ENCODE data around the gene LY86. TPM values are rescaled to one million over a fixed set of nuclear protein-coding genes. Genes with fewer than 3 reads are reported as not detected.
A peak's percentile ranks its signal among the peaks of the same experiment; 100 is the strongest.

LY86 gene
- not detected in 2 replicates for total RNA-seq (2014; rRNA removed; shearing (Covaris generic); ENCODE audit: low replicate concordance)

DNA sequence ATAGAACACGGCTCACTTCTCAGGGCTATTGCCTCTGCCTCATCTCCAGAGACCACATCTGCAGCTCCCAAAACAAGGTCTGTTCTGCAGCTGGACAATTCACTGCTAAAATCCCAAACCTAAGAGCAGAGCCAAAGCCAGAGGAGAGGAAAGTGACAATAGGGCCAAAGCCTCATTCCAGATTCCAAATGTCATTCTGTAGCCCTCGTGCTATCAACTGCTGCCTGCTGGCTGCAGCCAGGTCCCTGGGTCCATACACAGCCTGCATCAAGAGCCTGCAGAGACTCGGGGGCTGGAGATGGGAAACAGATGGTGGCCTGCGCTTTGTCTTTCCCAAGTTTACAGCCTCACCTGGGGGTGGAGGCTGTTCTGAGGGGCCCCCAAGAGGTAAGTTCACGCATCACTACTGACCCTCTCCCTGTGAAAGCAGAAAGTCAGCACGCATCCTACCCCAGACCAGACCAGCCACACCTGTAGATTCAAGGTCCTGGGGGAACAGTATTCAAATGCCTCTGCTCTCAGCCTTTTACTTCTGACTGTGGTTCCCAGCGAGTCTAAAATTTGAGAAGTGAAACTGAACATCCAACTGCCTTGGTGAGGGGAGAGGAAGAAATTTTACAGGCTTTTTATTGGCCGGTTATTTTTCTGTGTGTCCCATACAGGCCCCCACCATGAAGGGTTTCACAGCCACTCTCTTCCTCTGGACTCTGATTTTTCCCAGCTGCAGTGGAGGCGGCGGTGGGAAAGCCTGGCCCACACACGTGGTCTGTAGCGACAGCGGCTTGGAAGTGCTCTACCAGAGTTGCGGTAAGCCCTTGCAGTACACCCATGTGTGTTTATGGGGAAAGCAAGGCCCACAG lies at the start of gene LY86:
TSS of gene LY86 (plus strand) at position 657 of the 860 bp plus-strand sequence. CDS start at position 672, 15 bp downstream.
- no peaks in the 10 kb centered on the region for H3K27me3 ChIP-seq
- no peaks in the 10 kb centered on the region for H3K36me3 ChIP-seq
- DNase-seq, result no peak
- no peak within 1 kb of the TSS for H3K4me3 ChIP-seq
- H3K9me3 ChIP-seq, result no peaks in the 10 kb centered on the region

DNA sequence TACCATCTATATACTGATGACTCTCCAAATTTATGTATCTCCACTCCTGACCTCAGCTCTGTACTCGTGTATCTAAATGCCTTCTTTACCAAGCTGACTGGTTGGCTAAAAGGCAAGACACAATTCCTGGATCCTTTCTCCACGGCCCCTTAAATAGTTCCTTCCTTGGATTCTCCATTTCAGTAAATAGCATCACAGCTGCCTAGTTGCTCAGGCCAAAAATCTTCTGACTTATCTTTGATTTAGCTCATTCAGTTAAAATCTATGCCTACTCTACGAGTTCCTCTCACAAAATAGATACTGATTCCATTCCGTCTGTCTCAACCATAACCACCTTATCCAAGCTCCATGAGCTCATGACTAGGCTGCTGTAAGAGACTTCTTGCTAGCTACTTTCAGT lies 49.5 kb upstream of the LY86 start:
- no peak for DNase-seq

DNA sequence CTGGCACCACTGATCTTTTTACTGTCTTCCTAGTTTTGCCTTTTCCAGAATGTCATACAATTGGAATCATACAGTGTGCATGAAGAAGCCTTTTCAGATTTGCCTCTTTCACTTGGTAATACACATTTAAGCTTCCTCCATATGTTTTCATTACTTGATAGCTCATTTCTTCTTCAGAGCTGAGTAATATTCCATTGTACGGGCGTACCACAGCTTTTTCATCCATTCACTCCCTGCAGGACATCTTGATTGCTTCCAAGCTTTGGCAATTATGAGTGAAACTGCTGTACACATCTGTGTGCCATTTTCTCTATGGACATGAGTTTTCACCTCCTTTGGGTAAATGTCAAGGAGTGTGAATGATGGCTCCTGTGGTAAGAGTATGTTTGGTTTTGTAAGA lies 46.2 kb upstream of the LY86 start:
- Histone ChIP-seq H3K36me3 (no peaks in the 10 kb centered on the region), H3K27me3 (peaks cover 6% of the 10 kb centered on the region; the same call in 1 of the 2 replicates), H3K4me3 (no peak overlapping the region), H3K9me3 (no peaks in the 10 kb centered on the region)
- no peak for DNase-seq

More for the DNA sequence above, 49.5 kb upstream of the LY86 start:
- Histone ChIP-seq H3K27me3 (0 out of 2 replicates have a peak, but pooled peaks cover 3% of the 10 kb centered on the region), H3K4me3 (no peak overlapping the region), H3K9me3 (no peaks in the 10 kb centered on the region), H3K36me3 (no peaks in the 10 kb centered on the region)

DNA sequence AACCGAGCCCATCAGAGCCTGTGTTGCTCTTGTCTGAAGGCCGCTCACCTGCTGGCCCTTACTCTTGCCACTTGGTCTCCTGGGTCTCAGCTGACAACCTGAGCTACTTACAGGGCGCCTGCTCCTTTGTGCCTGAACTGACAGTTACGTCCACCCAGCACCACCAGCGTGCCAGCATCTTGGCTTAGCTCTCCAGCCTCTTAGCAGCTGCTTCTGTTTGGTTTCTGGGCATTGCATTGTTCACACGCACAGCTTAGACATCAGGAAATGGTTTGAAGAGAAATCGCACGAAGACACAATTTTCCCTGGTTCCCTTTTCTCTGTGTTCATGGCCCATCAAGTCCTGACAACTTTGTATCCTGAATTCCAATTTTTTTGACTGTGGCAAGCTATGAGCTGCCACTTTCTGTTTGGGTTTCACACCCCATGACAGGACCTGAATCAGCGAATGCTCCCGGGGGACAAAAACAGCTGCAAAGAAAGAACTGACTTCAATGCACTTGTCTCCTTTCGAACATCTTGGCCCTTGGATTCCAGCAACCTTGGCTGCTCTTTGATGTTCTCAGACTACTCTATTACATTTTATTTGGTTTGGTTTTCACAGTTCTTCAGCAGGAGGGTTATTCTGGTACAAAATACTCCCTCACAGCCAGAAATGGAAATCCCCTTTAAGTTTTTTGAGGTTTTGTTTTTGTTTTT lies 45.2 kb upstream of the LY86 start:
- H3K4me3 ChIP-seq, result no peak overlapping the region
- no peaks in the 10 kb centered on the region for H3K36me3 ChIP-seq
- no peak for DNase-seq
- peaks cover 6% of the 10 kb centered on the region; the same call in 1 of the 2 replicates for H3K27me3 ChIP-seq
- H3K9me3 ChIP-seq, result no peaks in the 10 kb centered on the region

DNA sequence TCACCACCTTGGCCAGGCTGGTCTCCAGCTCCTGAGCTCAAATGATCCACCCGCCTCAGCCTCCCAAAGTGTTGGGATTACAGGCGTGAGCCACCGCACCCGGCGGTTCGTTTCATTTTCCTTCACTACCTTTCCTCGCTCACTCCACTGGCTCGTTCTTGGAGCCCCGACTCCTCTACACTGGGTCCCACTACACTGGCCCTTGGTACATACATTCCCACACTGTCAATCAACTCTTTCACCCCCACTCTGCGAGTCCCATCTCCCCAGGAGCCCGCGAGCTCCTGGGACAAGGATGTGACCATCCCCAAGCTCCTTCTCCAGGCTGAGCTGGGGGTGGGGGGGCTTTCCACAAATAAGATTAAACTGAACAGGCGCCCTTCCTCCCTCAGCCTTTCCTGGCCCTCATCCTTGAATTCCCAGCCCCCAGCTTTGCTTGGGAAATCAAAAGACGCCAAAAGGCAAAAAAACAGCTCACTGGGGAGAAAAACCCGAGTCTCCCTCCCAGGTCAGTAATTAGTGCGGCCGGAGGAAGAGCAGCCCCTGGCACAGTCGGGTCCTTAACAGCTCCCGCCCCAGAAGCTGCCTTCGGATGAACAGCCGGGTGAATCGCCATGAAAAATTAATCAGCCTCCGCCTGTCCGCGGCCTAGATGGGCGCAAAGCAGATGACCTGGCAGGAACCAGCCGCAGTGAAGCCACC lies 42.8 kb upstream of the LY86 start:
- no peak for DNase-seq
- H3K4me3 ChIP-seq, result no peak overlapping the region

DNA sequence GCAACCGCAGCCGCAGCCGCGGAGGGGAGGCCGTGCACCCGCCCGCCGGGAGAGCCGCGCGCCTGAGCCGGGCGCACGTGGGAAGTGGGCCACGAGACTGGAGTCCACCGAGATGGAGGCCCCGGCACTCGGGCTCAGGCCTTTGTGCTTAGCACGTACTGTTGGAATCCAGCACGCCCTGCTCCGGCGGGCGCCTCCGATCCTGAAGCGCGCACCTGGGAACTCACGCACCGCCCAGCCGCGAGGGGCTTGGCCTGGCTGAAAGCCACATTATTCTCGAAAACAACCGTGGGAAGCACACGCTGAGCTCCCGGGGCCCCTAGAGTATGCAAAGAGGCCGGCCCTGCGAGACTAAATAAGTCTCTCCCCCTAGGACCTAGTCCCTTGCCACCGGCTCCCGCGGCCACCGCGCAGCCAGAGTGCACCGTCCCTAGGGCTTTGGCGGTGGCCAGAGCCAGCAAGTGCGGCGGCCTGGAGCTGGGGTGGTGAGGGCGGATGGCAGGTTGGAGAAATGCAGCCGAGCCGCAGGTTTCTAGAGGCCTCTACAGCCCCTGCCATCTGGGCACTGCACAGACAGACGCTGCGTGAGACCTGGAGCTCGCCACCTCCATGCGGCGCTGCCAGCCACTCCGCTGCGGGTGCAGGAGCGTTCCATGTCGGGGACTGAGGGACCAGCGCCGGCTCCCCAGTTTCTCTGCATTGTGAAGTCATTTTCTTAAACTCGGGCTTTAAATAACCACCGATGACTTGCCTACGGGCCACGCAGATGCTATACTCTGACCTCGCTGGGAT lies 42.0 kb upstream of the LY86 start:
- no peak overlapping the region for H3K4me3 ChIP-seq
- peaks cover 3% of the 10 kb centered on the region; the same call in 1 of the 2 replicates for H3K27me3 ChIP-seq
- H3K9me3 ChIP-seq, result no peaks in the 10 kb centered on the region
- DNase-seq, result no peak
- H3K36me3 ChIP-seq, result no peaks in the 10 kb centered on the region

More for the DNA sequence above, 42.8 kb upstream of the LY86 start:
- Histone ChIP-seq H3K36me3 (no peaks in the 10 kb centered on the region), H3K9me3 (no peaks in the 10 kb centered on the region), H3K27me3 (peaks cover 3% of the 10 kb centered on the region; the same call in 1 of the 2 replicates)

DNA sequence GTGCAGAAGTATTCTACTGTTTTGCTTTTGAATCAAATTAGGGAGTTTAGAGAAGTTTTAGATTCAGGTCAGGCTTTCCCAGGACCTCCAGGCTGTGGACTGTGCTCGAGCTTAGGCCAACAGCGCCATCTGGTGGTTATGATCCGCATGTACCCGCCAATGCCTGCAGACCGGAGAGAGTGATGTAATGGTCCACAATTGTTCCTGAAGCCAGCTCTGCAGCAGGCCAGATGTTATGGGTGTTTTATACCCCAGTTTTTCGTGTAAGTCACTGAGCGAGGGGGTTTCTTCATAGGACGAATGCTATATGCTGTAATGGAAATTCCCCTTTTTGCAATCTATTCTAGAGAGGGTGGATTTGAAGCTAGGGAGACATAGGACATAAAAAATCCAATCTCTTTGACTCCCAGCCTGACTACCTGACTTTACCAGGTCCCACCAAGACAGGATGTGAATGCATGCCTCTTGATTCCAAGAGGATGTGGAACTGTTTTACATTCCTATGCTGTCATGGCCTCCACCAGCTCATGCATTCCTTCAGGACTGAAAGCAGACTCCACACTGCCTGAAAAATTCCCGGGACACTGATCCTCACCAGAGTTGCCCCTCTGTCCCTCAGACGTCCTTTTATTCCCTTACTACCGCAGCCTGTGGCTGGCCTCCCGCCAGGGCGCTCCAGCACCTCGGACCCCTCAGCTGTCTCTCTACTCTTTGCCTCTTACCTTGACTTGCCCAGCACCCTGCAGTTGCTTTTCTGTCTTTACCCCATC lies 41.2 kb upstream of the LY86 start:
- H3K4me3 ChIP-seq, result no peak overlapping the region
- no peaks in the 10 kb centered on the region for H3K9me3 ChIP-seq
- peaks cover 3% of the 10 kb centered on the region; the same call in 1 of the 2 replicates for H3K27me3 ChIP-seq
- peak; percentile 66 for DNase-seq
- no peaks in the 10 kb centered on the region for H3K36me3 ChIP-seq

DNA sequence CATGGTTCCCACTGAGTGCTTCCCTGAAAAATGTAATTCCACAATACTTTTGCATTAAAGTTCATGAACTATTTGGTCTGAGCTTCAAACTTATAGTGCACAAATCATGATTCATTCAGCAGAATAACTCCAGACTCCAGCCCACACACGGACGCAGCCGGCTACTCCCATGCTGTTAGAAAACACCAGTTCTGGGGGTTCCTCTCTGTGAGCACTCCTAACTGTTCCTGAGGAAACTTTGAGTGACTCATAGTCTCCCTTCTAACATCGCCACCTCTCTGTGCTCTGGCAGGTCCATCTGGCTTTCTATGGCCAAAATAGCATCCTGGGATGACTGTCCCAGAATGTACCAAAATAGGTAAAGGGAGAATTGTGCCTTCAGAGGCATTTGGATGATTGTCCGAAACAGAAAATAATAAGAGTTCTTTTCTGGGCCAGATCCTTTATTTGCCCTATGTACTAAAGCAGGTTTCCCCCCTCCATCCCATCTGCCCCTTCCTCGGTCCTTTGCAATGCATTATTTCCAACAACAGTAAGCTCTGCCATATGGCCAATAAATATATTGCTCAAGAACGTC lies 32.3 kb upstream of the LY86 start:
- no peaks in the 10 kb centered on the region for H3K9me3 ChIP-seq
- H3K4me3 ChIP-seq, result no peak overlapping the region
- H3K36me3 ChIP-seq, result no peaks in the 10 kb centered on the region
- peaks cover 6% of the 10 kb centered on the region; the same call in 1 of the 2 replicates for H3K27me3 ChIP-seq
- no peak for DNase-seq

DNA sequence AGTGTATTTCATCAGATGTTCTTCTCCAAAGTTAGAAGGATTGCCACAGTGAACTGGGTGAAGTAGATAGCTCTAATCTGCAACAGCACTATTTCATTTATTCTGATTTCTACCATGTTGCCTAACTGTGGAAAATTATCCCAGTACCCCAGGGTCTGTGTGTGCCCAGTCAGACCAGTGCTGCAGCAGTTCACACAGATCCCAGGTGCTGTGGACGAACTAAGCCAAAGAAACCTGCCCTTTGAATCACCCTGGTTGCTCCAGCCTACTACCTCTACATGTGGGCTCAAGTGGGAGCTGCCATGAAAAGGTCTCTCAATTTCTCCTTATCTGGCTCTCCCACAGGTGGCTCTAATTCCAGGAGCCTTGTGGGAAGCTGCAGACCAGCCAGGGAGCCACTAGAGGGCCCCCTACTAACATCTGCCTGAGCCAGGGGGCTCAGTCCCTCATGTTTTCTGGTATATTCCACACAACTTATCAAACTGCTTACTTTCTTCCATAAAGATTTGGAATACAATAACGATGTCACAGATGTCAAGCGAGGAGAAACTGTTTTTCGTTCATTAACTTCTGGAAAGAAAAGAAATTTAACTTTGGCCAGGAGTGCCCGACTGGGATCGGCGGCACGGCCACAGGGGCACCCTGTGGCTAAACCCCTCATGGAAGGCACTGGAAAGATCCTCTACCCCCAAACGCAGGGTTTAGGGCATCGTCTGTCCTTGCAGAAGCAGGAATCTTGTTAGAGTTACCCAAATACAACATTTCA lies 31.6 kb upstream of the LY86 start:
- H3K27me3 ChIP-seq, result peaks cover 6% of the 10 kb centered on the region; the same call in 1 of the 2 replicates
- no peaks in the 10 kb centered on the region for H3K36me3 ChIP-seq
- DNase-seq, result no peak

DNA sequence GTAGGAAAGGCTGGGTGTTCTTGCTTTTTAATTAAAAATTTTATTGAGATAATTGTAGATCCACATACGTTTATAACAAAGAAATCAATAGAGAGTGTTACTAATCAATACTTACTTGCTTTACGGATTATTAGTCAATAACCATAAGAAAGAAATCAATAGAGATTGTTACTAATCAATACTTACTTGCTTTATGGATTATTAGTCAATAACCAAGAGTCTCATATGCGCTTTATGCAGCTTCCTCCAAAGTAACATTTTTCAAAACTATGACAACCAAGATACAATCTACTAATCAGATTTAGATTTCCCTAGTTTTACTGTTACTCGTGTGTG lies 31.0 kb upstream of the LY86 start:
- no peaks in the 10 kb centered on the region for H3K9me3 ChIP-seq
- DNase-seq, result no peak
- H3K36me3 ChIP-seq, result no peaks in the 10 kb centered on the region
- H3K27me3 ChIP-seq, result peaks cover 6% of the 10 kb centered on the region; the same call in 1 of the 2 replicates
- H3K4me3 ChIP-seq, result no peak overlapping the region

More for the DNA sequence above, 31.6 kb upstream of the LY86 start:
- Histone ChIP-seq H3K9me3 (no peaks in the 10 kb centered on the region), H3K4me3 (no peak overlapping the region)

DNA sequence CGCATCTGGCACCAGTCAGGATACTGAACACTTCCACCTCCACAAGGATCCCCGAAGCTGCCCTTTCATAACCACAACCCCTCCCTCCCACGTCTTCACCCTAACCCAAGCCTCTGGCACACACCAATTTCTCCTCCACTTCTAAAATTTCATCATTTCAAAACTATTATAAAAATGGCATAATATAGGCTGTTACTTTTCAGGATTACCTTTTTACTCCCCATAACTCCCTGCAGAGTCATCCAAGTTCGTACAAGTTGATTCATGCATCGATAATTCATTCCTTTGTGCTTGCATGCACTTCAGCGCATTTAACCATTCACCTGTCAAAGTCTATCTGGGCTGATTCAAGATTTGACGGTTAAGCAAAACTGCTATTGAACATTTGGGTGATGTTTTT lies 30.6 kb upstream of the LY86 start:
- no peak for DNase-seq
- no peak overlapping the region for H3K4me3 ChIP-seq
- no peaks in the 10 kb centered on the region for H3K9me3 ChIP-seq
- H3K36me3 ChIP-seq, result no peaks in the 10 kb centered on the region
- H3K27me3 ChIP-seq, result peaks cover 6% of the 10 kb centered on the region; the same call in 1 of the 2 replicates

DNA sequence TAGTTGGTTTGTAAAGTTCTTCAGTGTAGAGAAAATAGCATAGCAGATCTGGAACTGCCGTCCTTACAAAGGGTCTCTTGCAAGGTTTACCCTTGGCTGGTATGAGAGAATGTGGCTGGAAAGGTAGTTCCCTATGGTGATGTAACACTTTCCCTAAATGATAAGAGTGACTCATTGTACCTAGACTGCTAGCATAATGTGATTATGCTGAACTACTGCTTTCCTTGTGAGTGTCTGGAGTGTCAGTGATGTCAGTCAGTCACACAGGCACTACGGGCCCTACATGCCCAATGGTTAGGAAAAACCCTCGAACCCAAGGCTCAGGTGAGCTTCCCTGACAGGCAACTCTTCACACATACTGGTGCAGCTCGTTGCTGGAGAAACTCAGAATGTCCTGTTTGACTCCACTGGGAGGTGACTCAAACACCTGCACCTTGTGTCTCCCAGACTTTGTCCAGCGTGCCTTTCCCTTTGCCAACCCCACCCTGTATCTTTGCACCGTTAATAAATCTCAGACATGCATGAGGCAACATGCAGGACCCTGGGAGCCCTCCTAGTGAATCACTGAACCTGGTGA lies 28.4 kb upstream of the LY86 start:
- Histone ChIP-seq H3K9me3 (no peaks in the 10 kb centered on the region), H3K4me3 (no peak overlapping the region), H3K36me3 (no peaks in the 10 kb centered on the region), H3K27me3 (peaks cover 6% of the 10 kb centered on the region; the same call in 1 of the 2 replicates)
- no peak for DNase-seq

DNA sequence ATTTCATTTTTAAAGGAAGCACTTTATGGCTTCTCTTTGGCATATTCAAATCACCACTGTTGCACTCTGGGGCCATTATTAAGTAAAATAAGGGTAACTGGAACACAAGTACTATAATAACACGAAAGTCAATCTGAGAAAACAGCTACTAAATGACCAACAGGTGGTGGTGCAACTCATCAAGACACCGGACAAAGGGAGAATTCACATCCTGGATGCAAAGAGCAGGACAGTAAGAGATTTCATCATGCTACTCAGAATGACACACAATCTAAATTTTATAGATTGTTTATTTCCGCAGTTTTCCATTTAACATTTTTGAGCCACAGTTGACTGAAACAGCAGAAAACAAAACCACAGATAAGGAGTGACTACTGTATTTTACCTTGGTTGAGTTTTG lies 27.6 kb upstream of the LY86 start:
- Histone ChIP-seq H3K27me3 (peaks cover 6% of the 10 kb centered on the region; the same call in 1 of the 2 replicates), H3K9me3 (no peaks in the 10 kb centered on the region), H3K4me3 (no peak overlapping the region), H3K36me3 (no peaks in the 10 kb centered on the region)
- no peak for DNase-seq

DNA sequence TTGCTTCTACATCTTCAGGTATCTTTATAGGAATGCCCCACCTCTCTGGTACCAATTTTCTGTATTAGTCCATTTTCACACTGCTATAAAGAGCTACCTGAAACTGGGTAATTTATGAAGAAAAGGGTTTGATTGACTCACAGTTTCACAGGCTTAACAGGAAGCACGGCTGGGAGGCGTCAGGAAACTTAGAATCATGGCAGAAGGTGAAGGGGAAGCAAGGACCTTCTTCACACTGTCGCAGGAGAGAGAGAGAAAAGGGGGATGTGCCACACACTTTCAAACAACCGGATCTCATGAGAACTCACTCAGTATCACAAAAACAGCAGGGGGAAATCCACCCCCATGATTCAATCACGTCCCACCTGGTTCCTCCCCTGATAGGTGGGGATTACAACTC lies 24.4 kb upstream of the LY86 start:
- H3K27me3 ChIP-seq, result peaks cover under 1% of the 10 kb centered on the region; the same call in 1 of the 2 replicates
- H3K36me3 ChIP-seq, result no peaks in the 10 kb centered on the region
- no peak for DNase-seq

More for the DNA sequence above, 24.4 kb upstream of the LY86 start:
- Histone ChIP-seq H3K9me3 (no peaks in the 10 kb centered on the region), H3K4me3 (no peak overlapping the region)
